Endothelial cell (in vitro differentiated cells): ENCODE data around the gene RPP25L. TPM values are rescaled to one million over a fixed set of nuclear protein-coding genes. Genes with fewer than 3 reads are reported as not detected.

Experiments used
- DNase-seq: peaks from one replicate; pipeline ENCODE4 v3.0.0; 2021; ENCODE audit warnings: low spot score
- H3K27ac Mint-ChIP-seq: one replicate; pipeline ENCODE4 v1.8.0; 2021; ENCODE audit warnings: mixed read lengths, inconsistent platforms; ENCODE audit not compliant: unreplicated experiment
- H3K27me3 Mint-ChIP-seq: one replicate; pipeline ENCODE4 v1.8.0; 2021; ENCODE audit warnings: mild to moderate bottlenecking, moderate library complexity, mixed read lengths, inconsistent platforms; ENCODE audit not compliant: unreplicated experiment
- H3K36me3 Mint-ChIP-seq: one replicate; pipeline ENCODE4 v1.8.0; 2021; ENCODE audit warnings: mild to moderate bottlenecking, low read depth, mixed read lengths, inconsistent platforms; ENCODE audit not compliant: unreplicated experiment
- H3K4me1 Mint-ChIP-seq: one replicate; pipeline ENCODE4 v1.8.0; 2021; ENCODE audit warnings: mild to moderate bottlenecking, mixed read lengths, inconsistent platforms; ENCODE audit not compliant: unreplicated experiment
- H3K4me3 Mint-ChIP-seq: one replicate; pipeline ENCODE4 v1.8.0; 2021; ENCODE audit warnings: mild to moderate bottlenecking, mixed read lengths, inconsistent platforms; ENCODE audit not compliant: unreplicated experiment
- H3K9me3 Mint-ChIP-seq: one replicate; pipeline ENCODE4 v1.8.0; 2021; ENCODE audit warnings: mixed read lengths, inconsistent platforms; ENCODE audit not compliant: unreplicated experiment
- CTCF ChIP-seq: fragments of 200-600 bp; sonication (generic); IDR thresholded peaks from one replicate; pipeline ENCODE4 v1.5.0; 2021; ENCODE audit warnings: antibody characterized with exemption; ENCODE audit not compliant: unreplicated experiment
- total RNA-seq: library from RNA; stranded (reverse); fragmentation: NEBNext Ultra II Directional; extraction: Animal tissue kit (Norgen Biotek cat#: 25700); gene quantifications from one replicate; pipeline ENCODE4 v1.2.1, GENCODE V29; 2021; ENCODE audit not compliant: unreplicated experiment

RPP25L gene
- total RNA-seq, 1 donor from 2014 or later: 12.9 TPM

GRCh38 chr9:34611251-34611810, 566 bp downstream of the RPP25L start:
- DNase-seq: no peak
- peak overlapping the region; percentile 90 for H3K4me3 Mint-ChIP-seq
- H3K27me3 Mint-ChIP-seq: peaks cover 9% of the 10 kb centered on the region
- H3K9me3 Mint-ChIP-seq: no peaks in the 10 kb centered on the region
- H3K36me3 Mint-ChIP-seq: peaks cover 15% of the 10 kb centered on the region
- peak overlapping the region; percentile 70 for H3K27ac Mint-ChIP-seq
- H3K4me1 Mint-ChIP-seq: peaks cover 15% of the 10 kb centered on the region
- TF ChIP-seq CTCF: no peak

GRCh38 chr9:34610434-34611206, 1.3 kb downstream of the RPP25L start:
- Mint-ChIP-seq H3K27me3 (peaks cover 9% of the 10 kb centered on the region), H3K9me3 (no peaks in the 10 kb centered on the region), H3K27ac (no peak overlapping the region), H3K4me1 (peaks cover 15% of the 10 kb centered on the region), H3K4me3 (peak overlapping the region; percentile 90), H3K36me3 (peaks cover 8% of the 10 kb centered on the region)
- no peak for TF ChIP-seq CTCF
- DNase-seq: no peak

GRCh38 chr9:34607331-34607730, 4.6 kb downstream of the RPP25L start:
- no peaks in the 10 kb centered on the region for H3K9me3 Mint-ChIP-seq
- H3K27me3 Mint-ChIP-seq: peaks cover 9% of the 10 kb centered on the region
- no peak overlapping the region for H3K27ac Mint-ChIP-seq
- DNase-seq: no peak
- no peak for TF ChIP-seq CTCF
- no peak overlapping the region for H3K4me3 Mint-ChIP-seq
- no peaks in the 10 kb centered on the region for H3K36me3 Mint-ChIP-seq
- peaks cover 7% of the 10 kb centered on the region for H3K4me1 Mint-ChIP-seq

- H3K27me3 Mint-ChIP-seq: peaks cover 9% of the 10 kb centered on the region
- peaks cover 7% of the 10 kb centered on the region for H3K4me1 Mint-ChIP-seq
- no peak for DNase-seq
- H3K9me3 Mint-ChIP-seq: no peaks in the 10 kb centered on the region
- H3K4me3 Mint-ChIP-seq: no peak overlapping the region
- H3K27ac Mint-ChIP-seq: no peak overlapping the region
- no peaks in the 10 kb centered on the region for H3K36me3 Mint-ChIP-seq
- TF ChIP-seq CTCF: no peak
Observed at GRCh38 chr9:34606905-34607304, 5.0 kb downstream of the RPP25L start.

GRCh38 chr9:34606190-34606589, 5.7 kb downstream of the RPP25L start:
- Mint-ChIP-seq H3K27ac (no peak overlapping the region), H3K9me3 (no peaks in the 10 kb centered on the region)

More at GRCh38 chr9:34606190-34606589, 5.7 kb downstream of the RPP25L start:
- Mint-ChIP-seq H3K27me3 (peaks cover 5% of the 10 kb centered on the region), H3K4me3 (no peak overlapping the region), H3K36me3 (no peaks in the 10 kb centered on the region), H3K4me1 (peaks cover 2% of the 10 kb centered on the region)
- no peak for DNase-seq
- TF ChIP-seq CTCF: no peak
